Mammary microvascular endothelial cell (primary cell): ENCODE results near the gene RGS7. TPM values are rescaled to one million over a fixed set of nuclear protein-coding genes. Genes with fewer than 3 reads are reported as not detected.

Source experiments
- total RNA-seq: library from RNA; depleted of rRNA; stranded (reverse); fragments of >200 nt; gene quantifications from 2 replicates; pipeline ENCODE4 v1.2.3, GENCODE V29; 2015

The RGS7 gene
- 0.30 and 0.80 TPM in 2 replicates for total RNA-seq

DNA sequence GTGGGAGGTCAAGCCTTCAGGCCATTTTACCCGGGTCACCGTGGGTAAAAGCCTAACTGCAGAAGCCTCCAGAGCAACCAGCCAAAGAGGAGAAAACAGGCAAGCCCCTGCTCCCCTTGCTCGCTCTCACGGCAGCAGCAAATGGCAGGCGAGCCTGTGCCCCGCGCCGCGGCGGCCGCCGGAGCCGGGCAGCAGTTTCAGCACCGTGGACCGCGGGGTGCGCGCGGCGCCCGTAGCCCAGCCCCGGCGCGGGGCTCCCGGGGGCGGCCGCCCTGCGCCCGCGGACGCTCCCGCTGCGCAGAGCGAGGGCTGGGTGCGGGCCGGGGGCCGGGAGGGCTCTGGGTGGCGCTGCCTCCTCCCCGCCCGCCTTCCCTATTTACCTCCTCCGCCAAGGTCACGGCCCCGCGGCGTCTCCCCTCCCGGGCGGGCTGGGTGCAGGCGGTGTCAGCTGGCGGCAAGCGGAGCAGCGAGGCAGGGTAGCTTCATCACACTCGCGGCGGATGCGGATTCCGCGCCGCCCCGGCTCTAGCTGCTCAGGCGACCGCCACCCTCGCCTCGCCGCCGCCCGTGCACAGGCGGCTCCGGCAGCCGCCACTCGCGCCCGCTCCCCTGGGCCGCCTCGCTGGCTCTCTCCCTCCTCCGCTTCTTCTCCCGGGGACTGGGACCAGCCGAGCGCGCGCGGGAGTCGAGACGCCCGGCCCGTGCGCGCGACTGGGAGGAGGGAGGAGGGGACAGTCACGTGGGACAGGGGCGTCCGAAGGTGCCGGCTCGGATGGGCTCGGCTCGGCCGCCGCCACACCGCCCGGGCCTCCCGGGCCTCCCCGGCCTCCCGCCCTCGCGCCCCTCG is at the start of gene RGS7:
RGS7 (minus strand) TSS at position 687 of the 847 bp plus-strand sequence.

Other genes starting within 250 kb of the RGS7 start
- 153 and 157 TPM in 2 replicates for gene FH, start 162.6 kb upstream of the RGS7 start, total RNA-seq
- not detected in 2 replicates for gene KMO, start 175.2 kb upstream of the RGS7 start, total RNA-seq